H1 (cell line): Measurements from ENCODE around the gene RLN2. TPM values are rescaled to one million over a fixed set of nuclear protein-coding genes. Genes with fewer than 3 reads are reported as not detected.

Source experiments
- CTCF ChIA-PET: fragments of 300-600 bp; sonication (Branson Sonifier 250); formaldehyde crosslinking; loops from one replicate; lab custom pipeline; 2021; ENCODE audit not compliant: partially characterized antibody; lab: Charles Lee
- POLR2A ChIA-PET: fragments of 300-600 bp; sonication (Branson Sonifier 250); formaldehyde crosslinking; loops from one replicate; lab custom pipeline; 2021; ENCODE audit warnings: inconsistent platforms; ENCODE audit not compliant: partially characterized antibody; lab: Charles Lee
- DNase-seq, 2 experiments: peaks; one replicate each; pipeline versions ENCODE4 v3.0.0 to v3.0.0-alpha.2; 2010 to 2022; ENCODE audit warnings: low spot score in 2 of 2, low read depth in 1 of 2, mixed read lengths in 1 of 2
- FAIRE-seq: peaks from 2 replicates; lab custom pipeline; 2011; peaks lifted over from hg19 to GRCh38; lab: Jason Lieb, UNC
- H2AFZ ChIP-seq: 2 replicates; pipeline ENCODE4 v1.8.1; 2012; ENCODE audit warnings: low read length, inconsistent platforms
- H2AK5ac ChIP-seq: 2 replicates; pipeline ENCODE4 v1.6.1; 2013; ENCODE audit warnings: low read depth, low read length
- H2BK120ac ChIP-seq: replicated peaks from 2 replicates; pipeline ENCODE3; 2013; ENCODE audit warnings: low read depth, low read length, inconsistent platforms
- H2BK12ac ChIP-seq: 2 replicates; pipeline ENCODE4 v1.6.1; 2013; ENCODE audit warnings: low read depth, low read length
- H2BK15ac ChIP-seq: 2 replicates; pipeline ENCODE4 v1.6.1; 2013; ENCODE audit warnings: low read length
- H2BK20ac ChIP-seq: 2 replicates; pipeline ENCODE4 v1.6.1; 2013; ENCODE audit warnings: low read length
- H2BK5ac ChIP-seq: 2 replicates; pipeline ENCODE4 v1.6.1; 2013; ENCODE audit warnings: low read depth, low read length
- H3K14ac ChIP-seq: 2 replicates; pipeline ENCODE4 v1.6.1; 2013; ENCODE audit warnings: inconsistent platforms; ENCODE audit not compliant: insufficient read length
- H3K18ac ChIP-seq: 2 replicates; pipeline ENCODE4 v1.6.1; 2013; ENCODE audit warnings: low read length; ENCODE audit errors: extremely low read depth
- H3K23ac ChIP-seq: 2 replicates; pipeline ENCODE4 v1.6.1; 2013; ENCODE audit warnings: inconsistent platforms; ENCODE audit not compliant: insufficient read length
- H3K23me2 ChIP-seq: 2 replicates; pipeline ENCODE4 v1.6.1; 2013; ENCODE audit warnings: low read depth, low read length
- H3K27ac ChIP-seq: 2 replicates; pipeline ENCODE4 v1.6.1; 2011; ENCODE audit warnings: low read depth, low read length, inconsistent platforms
- H3K27me3 ChIP-seq, 4 experiments: replicated peaks in 1 of 4; 1 replicate in 1 of 4; 2 replicates in 3 of 4; pipeline versions ENCODE4 v1.6.1 to v1.8.1; 2011 to 2013; ENCODE audit warnings: low read length in 3 of 4, mild to moderate bottlenecking in 3 of 4, inconsistent platforms in 2 of 4, mixed read lengths in 2 of 4, moderate library complexity in 1 of 4; ENCODE audit not compliant: control insufficient read depth in 3 of 4, insufficient read depth in 3 of 4; ENCODE audit errors: extremely low read depth in 1 of 4
- H3K36me3 ChIP-seq, 4 experiments: 2 replicates each; pipeline versions ENCODE4 v1.6.1 to v1.8.1; 2011 to 2013; ENCODE audit warnings: mild to moderate bottlenecking in 4 of 4, low read length in 3 of 4, moderate library complexity in 2 of 4, control low read depth in 1 of 4, inconsistent platforms in 1 of 4; ENCODE audit not compliant: insufficient read depth in 4 of 4, control insufficient read depth in 2 of 4
- H3K4ac ChIP-seq: replicated peaks from 2 replicates; pipeline ENCODE3; 2013; ENCODE audit warnings: low read length, low read depth, mixed read lengths, inconsistent platforms; ENCODE audit not compliant: insufficient read length
- H3K4me1 ChIP-seq, 4 experiments: replicated peaks in 1 of 4; 1 replicate in 1 of 4; 2 replicates in 3 of 4; pipeline versions ENCODE4 v1.6.1 to v1.8.1; 2011 to 2013; ENCODE audit warnings: low read length in 3 of 4, inconsistent platforms in 2 of 4, mixed read lengths in 1 of 4; ENCODE audit not compliant: insufficient read depth in 4 of 4, control insufficient read depth in 3 of 4
- H3K4me2 ChIP-seq, 2 experiments: 2 replicates each; pipeline versions ENCODE4 v1.6.1 to v1.8.1; 2011 to 2013; ENCODE audit warnings: low read depth in 2 of 2, low read length in 2 of 2, control low read depth in 1 of 2, inconsistent platforms in 1 of 2, mild to moderate bottlenecking in 1 of 2; ENCODE audit not compliant: insufficient read depth in 1 of 2
- H3K4me3 ChIP-seq, 4 experiments: fragments of 200-600, 300-600 bp in 1 of 4; sonication (generic), shearing (Covaris generic), sonication (Bioruptor Twin) in 1 of 4; 2 replicates each; pipeline versions ENCODE4 v1.5.1 to v1.8.1; 2011 to 2016; ENCODE audit warnings: low read length in 4 of 4, low read depth in 3 of 4, control low read depth in 2 of 4, inconsistent platforms in 2 of 4, mild to moderate bottlenecking in 2 of 4, mixed read lengths in 1 of 4, moderate library complexity in 1 of 4; ENCODE audit not compliant: insufficient read depth in 2 of 4; ENCODE audit errors: extremely low read depth in 1 of 4
- H3K56ac ChIP-seq: replicated peaks from 2 replicates; pipeline ENCODE3; 2013; ENCODE audit warnings: low read depth, mild to moderate bottlenecking, mixed read lengths, low read length, inconsistent platforms; ENCODE audit not compliant: insufficient read length
- H3K79me1 ChIP-seq: 2 replicates; pipeline ENCODE4 v1.6.1; 2013; ENCODE audit warnings: low read depth, low read length, control low read depth
- H3K79me2 ChIP-seq, 2 experiments: 2 replicates each; pipeline versions ENCODE4 v1.6.1 to v1.8.1; 2012 to 2013; ENCODE audit warnings: low read length in 2 of 2, mild to moderate bottlenecking in 2 of 2, inconsistent platforms in 1 of 2; ENCODE audit not compliant: insufficient read depth in 2 of 2, control insufficient read depth in 1 of 2
- H3K9ac ChIP-seq, 4 experiments: replicated peaks in 1 of 4; 1 replicate in 1 of 4; 2 replicates in 3 of 4; pipeline versions ENCODE4 v1.6.1 to v1.8.1; 2011 to 2013; ENCODE audit warnings: low read depth in 3 of 4, low read length in 3 of 4, control low read depth in 2 of 4, mild to moderate bottlenecking in 2 of 4, moderate library complexity in 2 of 4, inconsistent platforms in 1 of 4; ENCODE audit errors: extremely low read depth in 1 of 4
- H3K9me3 ChIP-seq, 2 experiments: 2 replicates each; pipeline versions ENCODE4 v1.6.1 to v1.8.1; 2012 to 2013; ENCODE audit warnings: mild to moderate bottlenecking in 2 of 2, moderate library complexity in 2 of 2, control low read depth in 1 of 2, inconsistent platforms in 1 of 2, low read depth in 1 of 2, low read length in 1 of 2, mixed read lengths in 1 of 2; ENCODE audit not compliant: insufficient read depth in 2 of 2
- H4K20me1 ChIP-seq, 2 experiments: replicated peaks in 1 of 2; 2 replicates each; pipeline versions ENCODE3 to v1.8.1; 2011 to 2013; ENCODE audit warnings: inconsistent platforms in 2 of 2, low read length in 2 of 2, mild to moderate bottlenecking in 1 of 2; ENCODE audit not compliant: insufficient read depth in 2 of 2, control insufficient read depth in 1 of 2
- H4K5ac ChIP-seq: 2 replicates; pipeline ENCODE4 v1.6.1; 2013; ENCODE audit warnings: low read length, low read depth, mixed read lengths, inconsistent platforms; ENCODE audit not compliant: insufficient read length
- H4K8ac ChIP-seq: 2 replicates; pipeline ENCODE4 v1.8.0; 2013; ENCODE audit warnings: mild to moderate bottlenecking, moderate library complexity, low read length, inconsistent platforms; ENCODE audit not compliant: insufficient read depth; ENCODE audit errors: extremely low read depth
- H4K91ac ChIP-seq: replicated peaks from 2 replicates; pipeline ENCODE3; 2013; ENCODE audit warnings: low read length, mixed read lengths, inconsistent platforms; ENCODE audit not compliant: insufficient read length
- SP4 ChIP-seq: IDR thresholded peaks from 2 replicates; pipeline ENCODE4 v1.6.1; 2012; ENCODE audit warnings: low read length, inconsistent platforms
- WGBS, 2 experiments: shearing (Covaris generic) in 1 of 2; methylation state at CpG; one replicate each; pipeline versions ENCODE4 v1.1.6 to v1.1.7; 2013 to 2015; ENCODE audit warnings: low lambda C conversion rate in 2 of 2, mixed read lengths in 2 of 2, inconsistent platforms in 1 of 2, low coverage in 1 of 2, missing lambda C conversion rate in 1 of 2; ENCODE audit not compliant: insufficient replicate concordance in 2 of 2, insufficient coverage in 1 of 2, insufficient read length in 1 of 2; ENCODE audit errors: extremely low coverage in 1 of 2, missing lambda C conversion rate in 1 of 2; 5-methylcytosine and 5-hydroxymethylcytosine counted together
- polyA plus RNA-seq, 7 experiments: library from polyadenylated mRNA; depleted of rRNA in 3 of 7; stranded (reverse) in 5 of 7; unstranded in 2 of 7; fragments of >200 nt in 5 of 7; fragments of 200-250 nt in 2 of 7; gene quantifications; 1 replicate in 5 of 7; 2 replicates in 1 of 7; 4 replicates in 1 of 7; pipeline versions ENCODE4 v1.2.1 to v1.2.3, GENCODE V29; 2011 to 2013; ENCODE audit warnings: missing spikeins in 2 of 7, mixed read lengths in 2 of 7
- total RNA-seq: library from RNA; stranded (reverse); fragmentation: NEBNext Ultra II Directional; extraction: Animal tissue kit (Norgen Biotek cat#: 25700); gene quantifications from 2 replicates; pipeline ENCODE4 v1.2.1, GENCODE V29; 2021

RLN2 gene
- total and polyA plus RNA-seq, 2 of the 8 experiments (the other 6 are each of a cell fraction or from before 2014, with no cell fraction given): 4.5 to 6.0 TPM

DNA sequence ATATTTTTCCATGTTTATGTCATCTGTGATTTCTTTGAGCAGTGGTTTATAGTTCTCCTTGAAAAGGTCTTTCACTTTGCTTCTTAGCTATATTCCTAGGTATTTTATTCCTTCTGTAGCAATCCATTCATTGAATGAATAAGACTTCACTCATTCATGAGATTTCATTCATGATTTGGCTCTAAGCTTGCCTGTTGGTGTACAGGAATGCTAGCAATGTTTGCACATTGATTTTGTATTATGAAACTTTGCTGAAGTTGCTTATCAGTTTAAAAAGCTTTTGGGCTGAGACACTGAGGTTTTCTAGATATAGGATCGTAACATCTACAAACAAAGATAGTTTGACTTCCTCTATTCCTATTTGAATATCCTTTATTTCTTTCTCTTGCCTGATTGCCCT, 15.9 kb downstream of the RLN2 start:
- H3K23ac ChIP-seq: no peak overlapping the region
- H3K9ac ChIP-seq: no peak overlapping the region
- no peaks in the 10 kb centered on the region for H3K9me3 ChIP-seq
- no peak overlapping the region for H2BK15ac ChIP-seq
- no peak overlapping the region for H4K5ac ChIP-seq
- no peak overlapping the region for H3K56ac ChIP-seq
- no peak overlapping the region for H3K18ac ChIP-seq
- no peak overlapping the region for H2BK20ac ChIP-seq
- no peak overlapping the region for H4K91ac ChIP-seq
- FAIRE-seq (no peak), DNase-seq (no peak)
- ChIA-PET CTCF (interaction anchor here (0.6 to 1.9 kb wide), 2 partner anchors 23 to 53 kb away, joined by 3 to 4 read pairs; no protein-coding TSS in a partner anchor), POLR2A (interaction anchor here (0.9 kb wide), 1 partner anchor 12 kb away, joined by 3 read pairs; no protein-coding TSS in a partner anchor)
- no peak overlapping the region for H2BK120ac ChIP-seq
- peaks cover 0 to 4% (median 0%) of the 10 kb centered on the region in 4 experiments; a peak in 1 of 7 replicates for H3K4me1 ChIP-seq
- H3K4ac ChIP-seq: no peak overlapping the region
- H3K14ac ChIP-seq: no peak overlapping the region
- H3K36me3 ChIP-seq: no peaks in the 10 kb centered on the region
- no peaks in the 10 kb centered on the region for H3K27me3 ChIP-seq
- no peak overlapping the region for H3K27ac ChIP-seq
- no peak overlapping the region for H2BK5ac ChIP-seq
- no peak overlapping the region for H2AFZ ChIP-seq
- no peak overlapping the region for H4K8ac ChIP-seq
- H2AK5ac ChIP-seq: no peak overlapping the region
- H3K79me2 ChIP-seq: no peaks in the 10 kb centered on the region
- no peaks in the 10 kb centered on the region for H4K20me1 ChIP-seq
- H3K4me3 ChIP-seq: no peak overlapping the region
- no peaks in the 10 kb centered on the region for H3K79me1 ChIP-seq
- whole genome bisulfite sequencing, 2 experiments: 55% methylated on average over 1 of the region's 1 CpG; no CpG with 5 or more reads in 1 of the 2 experiments
- H3K23me2 ChIP-seq: no peaks in the 10 kb centered on the region
- H3K4me2 ChIP-seq: no peak overlapping the region
- H2BK12ac ChIP-seq: no peak overlapping the region
- TF ChIP-seq SP4: no peak
